ENCODE results near the gene THTPA.

The THTPA gene

GRCh38 chr14:23540141-23540469, 16.0 kb upstream of the THTPA start:
- Mint-ChIP-seq H3K4me1 (ENCODE audit: low read depth) (peaks cover 9% of the 10 kb centered on the region), H3K9me3 (no peaks in the 10 kb centered on the region), H3K4me3 (no peak overlapping the region), H3K36me3 (ENCODE audit: low read depth) (no peaks in the 10 kb centered on the region), H3K27ac (no peak overlapping the region), H3K27me3 (ENCODE audit: low read depth) (no peaks in the 10 kb centered on the region)

- Mint-ChIP-seq H3K27ac (no peak overlapping the region), H3K4me1 (ENCODE audit: low read depth) (peaks cover 9% of the 10 kb centered on the region), H3K9me3 (no peaks in the 10 kb centered on the region), H3K36me3 (ENCODE audit: low read depth) (no peaks in the 10 kb centered on the region), H3K4me3 (no peak overlapping the region), H3K27me3 (ENCODE audit: low read depth) (no peaks in the 10 kb centered on the region)
Observed at GRCh38 chr14:23542261-23542660, 13.8 kb upstream of the THTPA start.

- Mint-ChIP-seq H3K27ac (no peak overlapping the region), H3K9me3 (no peaks in the 10 kb centered on the region), H3K4me1 (ENCODE audit: low read depth) (peaks cover 9% of the 10 kb centered on the region), H3K27me3 (ENCODE audit: low read depth) (no peaks in the 10 kb centered on the region), H3K4me3 (no peak overlapping the region), H3K36me3 (ENCODE audit: low read depth) (no peaks in the 10 kb centered on the region)
Observed at GRCh38 chr14:23543403-23543802, 12.7 kb upstream of the THTPA start.

- Mint-ChIP-seq H3K36me3 (ENCODE audit: low read depth) (no peaks in the 10 kb centered on the region), H3K27me3 (ENCODE audit: low read depth) (no peaks in the 10 kb centered on the region), H3K27ac (no peak overlapping the region), H3K9me3 (no peaks in the 10 kb centered on the region), H3K4me3 (no peak overlapping the region), H3K4me1 (ENCODE audit: low read depth) (no peaks in the 10 kb centered on the region)
Observed at GRCh38 chr14:23544511-23545447, 11.3 kb upstream of the THTPA start.

GRCh38 chr14:23545740-23546365, 10.2 kb upstream of the THTPA start:
- Mint-ChIP-seq H3K4me1 (ENCODE audit: low read depth) (no peaks in the 10 kb centered on the region), H3K27ac (no peak overlapping the region), H3K27me3 (ENCODE audit: low read depth) (no peaks in the 10 kb centered on the region), H3K9me3 (no peaks in the 10 kb centered on the region), H3K36me3 (ENCODE audit: low read depth) (no peaks in the 10 kb centered on the region), H3K4me3 (no peak overlapping the region)

GRCh38 chr14:23546450-23547035, 9.5 kb upstream of the THTPA start:
- Mint-ChIP-seq H3K4me3 (no peak overlapping the region), H3K4me1 (ENCODE audit: low read depth) (no peaks in the 10 kb centered on the region), H3K27ac (no peak overlapping the region), H3K36me3 (ENCODE audit: low read depth) (no peaks in the 10 kb centered on the region), H3K27me3 (ENCODE audit: low read depth) (no peaks in the 10 kb centered on the region), H3K9me3 (no peaks in the 10 kb centered on the region)

GRCh38 chr14:23547924-23548323, 8.1 kb upstream of the THTPA start:
- Mint-ChIP-seq H3K27ac (no peak overlapping the region), H3K36me3 (ENCODE audit: low read depth) (no peaks in the 10 kb centered on the region), H3K27me3 (ENCODE audit: low read depth) (no peaks in the 10 kb centered on the region), H3K4me1 (ENCODE audit: low read depth) (peaks cover 2% of the 10 kb centered on the region), H3K4me3 (no peak overlapping the region), H3K9me3 (no peaks in the 10 kb centered on the region)

GRCh38 chr14:23548351-23549318, 7.4 kb upstream of the THTPA start:
- no peaks in the 10 kb centered on the region for H3K27me3 Mint-ChIP-seq (ENCODE audit: low read depth)
- peaks cover 2% of the 10 kb centered on the region for H3K4me1 Mint-ChIP-seq (ENCODE audit: low read depth)
- H3K9me3 Mint-ChIP-seq: no peaks in the 10 kb centered on the region
- no peaks in the 10 kb centered on the region for H3K36me3 Mint-ChIP-seq (ENCODE audit: low read depth)
- H3K4me3 Mint-ChIP-seq: no peak overlapping the region
- no peak overlapping the region for H3K27ac Mint-ChIP-seq

- peaks cover 6% of the 10 kb centered on the region for H3K4me1 Mint-ChIP-seq (ENCODE audit: low read depth)
- no peaks in the 10 kb centered on the region for H3K36me3 Mint-ChIP-seq (ENCODE audit: low read depth)
- no peak overlapping the region for H3K27ac Mint-ChIP-seq
- no peaks in the 10 kb centered on the region for H3K27me3 Mint-ChIP-seq (ENCODE audit: low read depth)
- H3K4me3 Mint-ChIP-seq: no peak overlapping the region
- no peaks in the 10 kb centered on the region for H3K9me3 Mint-ChIP-seq
Observed at GRCh38 chr14:23550131-23550811, 5.8 kb upstream of the THTPA start.

GRCh38 chr14:23550812-23551265, 5.2 kb upstream of the THTPA start:
- Mint-ChIP-seq H3K4me1 (ENCODE audit: low read depth) (peaks cover 10% of the 10 kb centered on the region), H3K4me3 (no peak overlapping the region), H3K9me3 (no peaks in the 10 kb centered on the region), H3K27me3 (ENCODE audit: low read depth) (no peaks in the 10 kb centered on the region), H3K36me3 (ENCODE audit: low read depth) (no peaks in the 10 kb centered on the region), H3K27ac (peak overlapping the region; percentile 95)

- Mint-ChIP-seq H3K36me3 (ENCODE audit: low read depth) (no peaks in the 10 kb centered on the region), H3K27me3 (ENCODE audit: low read depth) (no peaks in the 10 kb centered on the region), H3K4me1 (ENCODE audit: low read depth) (peaks cover 14% of the 10 kb centered on the region), H3K9me3 (no peaks in the 10 kb centered on the region), H3K27ac (peak within 1 kb of the TSS; percentile 95), H3K4me3 (no peak within 1 kb of the TSS)
Observed at GRCh38 chr14:23551266-23552028, 4.6 kb upstream of the THTPA start, which contains the start of gene ZFHX2. TSS of gene ZFHX2 (minus strand) at chr14:23551765. CDS start at chr14:23535325, 16,440 bp downstream.

- Mint-ChIP-seq H3K27ac (peak overlapping the region; percentile 88), H3K36me3 (ENCODE audit: low read depth) (peaks cover 16% of the 10 kb centered on the region), H3K9me3 (no peaks in the 10 kb centered on the region), H3K4me1 (ENCODE audit: low read depth) (peaks cover 26% of the 10 kb centered on the region), H3K4me3 (peak overlapping the region; percentile 92), H3K27me3 (ENCODE audit: low read depth) (no peaks in the 10 kb centered on the region)
Observed at GRCh38 chr14:23555533-23555881, 564 bp upstream of the THTPA start.
